ENCODE results near the gene GPR156.

GPR156 gene

GRCh38 chr3:120196333-120196732 is 88.7 kb downstream of the GPR156 start:
- no peak for DNase-seq (ENCODE audit: low read depth in 2 of 2)

- DNase-seq (ENCODE audit: low read depth in 2 of 2) = no peak
These were observed 91.5 kb downstream of the GPR156 start for GRCh38 chr3:120193554-120193953.

GRCh38 chr3:120192579-120192978 is 92.4 kb downstream of the GPR156 start:
- no peak for DNase-seq (ENCODE audit: low read depth in 2 of 2)

- no peak for DNase-seq (ENCODE audit: low read depth in 2 of 2)
These were observed 92.9 kb downstream of the GPR156 start for GRCh38 chr3:120192159-120192558.

- no peak for DNase-seq (ENCODE audit: low read depth in 2 of 2)
These were observed 102.2 kb downstream of the GPR156 start for GRCh38 chr3:120182613-120183511.

GRCh38 chr3:120181632-120182031 is 103.4 kb downstream of the GPR156 start:
- no peak for DNase-seq (ENCODE audit: low read depth in 2 of 2)

GRCh38 chr3:120180731-120181412 is 104.2 kb downstream of the GPR156 start:
- no peak for DNase-seq (ENCODE audit: low read depth in 2 of 2)

- DNase-seq (ENCODE audit: low read depth in 2 of 2) = no peak
These were observed 107.2 kb downstream of the GPR156 start for GRCh38 chr3:120177707-120178306.

GRCh38 chr3:120177151-120177550 is 107.9 kb downstream of the GPR156 start:
- no peak for DNase-seq (ENCODE audit: low read depth in 2 of 2)

- no peak for DNase-seq (ENCODE audit: low read depth in 2 of 2)
These were observed 110.0 kb downstream of the GPR156 start for GRCh38 chr3:120174811-120175539.

- DNase-seq (ENCODE audit: low read depth in 2 of 2) = no peak
These were observed 111.9 kb downstream of the GPR156 start for GRCh38 chr3:120173056-120173675.

- no peak for DNase-seq (ENCODE audit: low read depth in 2 of 2)
These were observed 113.0 kb downstream of the GPR156 start for GRCh38 chr3:120172070-120172469.

- DNase-seq (ENCODE audit: low read depth in 2 of 2) = no peak
These were observed 113.7 kb downstream of the GPR156 start for GRCh38 chr3:120171134-120171873.

- no peak for DNase-seq (ENCODE audit: low read depth in 2 of 2)
These were observed 114.8 kb downstream of the GPR156 start for GRCh38 chr3:120170223-120170622.

GRCh38 chr3:120169407-120169806 is 115.6 kb downstream of the GPR156 start:
- DNase-seq (ENCODE audit: low read depth in 2 of 2) = no peak

GRCh38 chr3:120168611-120169010 is 116.4 kb downstream of the GPR156 start:
- DNase-seq (ENCODE audit: low read depth in 2 of 2) = no peak

GRCh38 chr3:120168038-120168437 is 117.0 kb downstream of the GPR156 start:
- DNase-seq (ENCODE audit: low read depth in 2 of 2) = no peak

GRCh38 chr3:120167488-120167887 is 117.5 kb downstream of the GPR156 start:
- DNase-seq (ENCODE audit: low read depth in 2 of 2) = no peak

GRCh38 chr3:120163816-120164215 is 121.2 kb downstream of the GPR156 start:
- no peak for DNase-seq (ENCODE audit: low read depth in 2 of 2)

GRCh38 chr3:120163026-120163425 is 122.0 kb downstream of the GPR156 start:
- DNase-seq (ENCODE audit: low read depth in 2 of 2) = no peak

GRCh38 chr3:120162400-120162799 is 122.6 kb downstream of the GPR156 start:
- no peak for DNase-seq (ENCODE audit: low read depth in 2 of 2)
